Panc1 (cell line): ENCODE results near the gene AGAP1.

Experiments
- POLR2AphosphoS5 ChIP-seq: IDR thresholded peaks from 2 replicates; pipeline ENCODE4 v1.6.1; 2012; ENCODE audit warnings: mild to moderate bottlenecking, low read depth, low read length, moderate library complexity
- TF ChIP-seq, protein P1 (sequence below): fragments of 450-650 bp; IDR thresholded peaks from 2 replicates; pipeline ENCODE4 v1.5.1; 2017; ENCODE audit warnings: mild to moderate bottlenecking

DNA sequence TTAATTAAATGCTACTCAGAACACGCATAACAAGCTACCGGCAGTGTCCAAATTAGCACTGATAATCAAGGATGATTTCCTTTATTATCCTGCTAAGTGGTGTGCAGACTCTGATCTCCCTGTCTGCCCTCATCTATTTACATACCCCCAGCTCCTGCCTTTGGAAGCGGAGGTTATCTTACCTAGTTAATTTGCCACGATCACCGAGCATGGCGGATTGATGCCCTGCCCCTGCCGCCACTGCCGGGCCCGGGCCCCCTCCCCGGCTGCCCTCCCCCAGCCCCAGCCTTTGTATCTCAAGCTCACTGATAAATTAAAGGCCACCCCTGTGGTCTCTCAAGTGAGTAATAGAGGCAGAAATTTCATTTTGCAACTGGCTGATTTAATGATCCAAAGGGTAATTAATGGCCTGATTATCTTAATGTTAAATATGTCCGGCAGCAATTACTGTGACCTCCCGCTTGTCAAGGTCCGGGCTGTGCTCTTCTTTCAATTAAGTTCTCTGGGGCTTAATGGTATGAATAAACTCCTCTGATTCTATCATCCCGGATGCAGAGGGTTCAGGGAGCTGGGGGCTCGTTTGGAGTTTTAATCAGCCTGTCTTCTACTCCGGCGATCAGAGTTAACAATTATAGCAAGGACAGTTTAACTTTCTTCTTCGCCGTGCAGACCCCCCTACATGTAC lies 560.9 kb downstream of the AGAP1 start:
- TF ChIP-seq, protein P1, sequence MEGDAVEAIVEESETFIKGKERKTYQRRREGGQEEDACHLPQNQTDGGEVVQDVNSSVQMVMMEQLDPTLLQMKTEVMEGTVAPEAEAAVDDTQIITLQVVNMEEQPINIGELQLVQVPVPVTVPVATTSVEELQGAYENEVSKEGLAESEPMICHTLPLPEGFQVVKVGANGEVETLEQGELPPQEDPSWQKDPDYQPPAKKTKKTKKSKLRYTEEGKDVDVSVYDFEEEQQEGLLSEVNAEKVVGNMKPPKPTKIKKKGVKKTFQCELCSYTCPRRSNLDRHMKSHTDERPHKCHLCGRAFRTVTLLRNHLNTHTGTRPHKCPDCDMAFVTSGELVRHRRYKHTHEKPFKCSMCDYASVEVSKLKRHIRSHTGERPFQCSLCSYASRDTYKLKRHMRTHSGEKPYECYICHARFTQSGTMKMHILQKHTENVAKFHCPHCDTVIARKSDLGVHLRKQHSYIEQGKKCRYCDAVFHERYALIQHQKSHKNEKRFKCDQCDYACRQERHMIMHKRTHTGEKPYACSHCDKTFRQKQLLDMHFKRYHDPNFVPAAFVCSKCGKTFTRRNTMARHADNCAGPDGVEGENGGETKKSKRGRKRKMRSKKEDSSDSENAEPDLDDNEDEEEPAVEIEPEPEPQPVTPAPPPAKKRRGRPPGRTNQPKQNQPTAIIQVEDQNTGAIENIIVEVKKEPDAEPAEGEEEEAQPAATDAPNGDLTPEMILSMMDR: no peak
- no peak for TF ChIP-seq POLR2AphosphoS5
